Mesendoderm (in vitro differentiated cells): ENCODE data around the gene BCL2L14.

Experiments used
- DNase-seq: peaks from one replicate; pipeline ENCODE4 v3.0.0; 2013
- H2AK5ac ChIP-seq: 2 replicates; pipeline ENCODE4 v1.6.1; 2013; ENCODE audit warnings: low read length, inconsistent platforms
- H2BK120ac ChIP-seq: 2 replicates; pipeline ENCODE4 v1.6.1; 2013; ENCODE audit warnings: low read depth, mild to moderate bottlenecking, low read length, moderate library complexity, mixed read lengths
- H2BK15ac ChIP-seq: replicated peaks from 2 replicates; pipeline ENCODE4 v1.6.1; 2013; ENCODE audit warnings: low read depth, mild to moderate bottlenecking, moderate library complexity
- H2BK5ac ChIP-seq: 2 replicates; pipeline ENCODE4 v1.6.1; 2013; ENCODE audit warnings: low read length, inconsistent platforms
- H3K18ac ChIP-seq: 2 replicates; pipeline ENCODE4 v1.6.1; 2013; ENCODE audit warnings: mild to moderate bottlenecking, low read length, mixed read lengths
- H3K23ac ChIP-seq: one replicate; pipeline ENCODE4 v1.6.1; 2013; ENCODE audit warnings: low read length
- H3K27ac ChIP-seq: 2 replicates; pipeline ENCODE4 v1.5.1; 2013; ENCODE audit warnings: low read depth, mild to moderate bottlenecking, inconsistent platforms, low read length, moderate library complexity
- H3K27me3 ChIP-seq: 2 replicates; pipeline ENCODE4 v1.6.1; 2013; ENCODE audit warnings: low read length, control low read depth, mild to moderate bottlenecking, inconsistent platforms; ENCODE audit not compliant: insufficient read depth, poor library complexity
- H3K36me3 ChIP-seq: 2 replicates; pipeline ENCODE4 v1.6.1; 2013; ENCODE audit warnings: low read length, inconsistent platforms; ENCODE audit not compliant: control insufficient read depth, insufficient read depth
- H3K4ac ChIP-seq: one replicate; pipeline ENCODE4 v1.6.1; 2013; ENCODE audit warnings: low read depth, mild to moderate bottlenecking, low read length, moderate library complexity
- H3K4me1 ChIP-seq: 2 replicates; pipeline ENCODE4 v1.6.1; 2013; ENCODE audit warnings: low read depth, low read length, inconsistent platforms; ENCODE audit not compliant: control insufficient read depth
- H3K4me2 ChIP-seq: 2 replicates; pipeline ENCODE4 v1.6.1; 2013; ENCODE audit warnings: low read length
- H3K4me3 ChIP-seq: 2 replicates; pipeline ENCODE4 v1.5.1; 2013; ENCODE audit warnings: mild to moderate bottlenecking, low read length
- H3K56ac ChIP-seq: one replicate; pipeline ENCODE4 v1.6.1; 2013; ENCODE audit warnings: low read length
- H3K79me1 ChIP-seq: 2 replicates; pipeline ENCODE4 v1.6.1; 2013; ENCODE audit warnings: low read length, inconsistent platforms
- H3K79me2 ChIP-seq: 2 replicates; pipeline ENCODE4 v1.6.1; 2013; ENCODE audit warnings: mild to moderate bottlenecking, low read length; ENCODE audit not compliant: control insufficient read depth, insufficient read depth
- H3K9ac ChIP-seq: 2 replicates; pipeline ENCODE4 v1.6.1; 2013; ENCODE audit warnings: low read length, inconsistent platforms
- H4K5ac ChIP-seq: one replicate; pipeline ENCODE4 v1.6.1; 2013; ENCODE audit warnings: low read length
- H4K8ac ChIP-seq: one replicate; pipeline ENCODE4 v1.6.1; 2013; ENCODE audit warnings: low read depth, mild to moderate bottlenecking, control low read depth, low read length, moderate library complexity
- WGBS: extraction: QIAGEN DNeasy Blood & Tissue Kit; methylation state at CpG from one replicate; pipeline ENCODE4 v1.1.7; 2013; ENCODE audit warnings: low lambda C conversion rate, missing lambda C conversion rate; ENCODE audit not compliant: insufficient coverage; ENCODE audit errors: extremely low coverage; 5-methylcytosine and 5-hydroxymethylcytosine counted together

The BCL2L14 gene

DNA sequence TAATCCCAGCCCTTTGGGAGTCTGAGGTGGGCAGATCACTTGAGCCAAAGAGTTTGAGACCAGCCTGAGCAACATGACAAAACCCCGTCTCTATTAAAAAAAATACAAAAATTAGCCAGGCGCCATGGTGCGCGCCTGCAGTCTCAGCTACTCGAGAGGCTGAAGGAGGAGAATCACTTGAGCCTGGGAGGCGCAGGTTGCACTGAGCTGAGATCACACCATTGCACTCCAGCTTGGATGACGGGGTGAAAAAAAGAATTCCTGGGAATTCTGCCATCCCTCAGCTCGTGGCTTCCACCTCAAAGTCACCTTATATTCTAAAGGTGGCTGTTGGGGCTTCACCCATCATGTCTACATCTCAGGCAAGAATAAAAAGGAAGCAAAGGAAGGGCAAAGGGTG, 12.9 kb downstream of the BCL2L14 start:
- no peaks in the 10 kb centered on the region for H3K79me1 ChIP-seq
- no peak overlapping the region for H4K5ac ChIP-seq
- H2BK120ac ChIP-seq = no peak overlapping the region
- no peak overlapping the region for H2BK5ac ChIP-seq
- H2AK5ac ChIP-seq = no peak overlapping the region
- no peak overlapping the region for H3K4me2 ChIP-seq
- no peaks in the 10 kb centered on the region for H3K27me3 ChIP-seq
- no peak overlapping the region for H3K23ac ChIP-seq
- H3K79me2 ChIP-seq = no peaks in the 10 kb centered on the region
- no peak overlapping the region for H3K4me3 ChIP-seq
- H3K18ac ChIP-seq = no peak overlapping the region
- no peak overlapping the region for H3K56ac ChIP-seq
- H3K27ac ChIP-seq = no peak overlapping the region
- no peaks in the 10 kb centered on the region for H3K36me3 ChIP-seq
- no peak overlapping the region for H4K8ac ChIP-seq
- H2BK15ac ChIP-seq = no peak overlapping the region
- H3K9ac ChIP-seq = no peak overlapping the region
- WGBS = no CpG with 5 or more reads among the region's 8 CpGs
- H3K4ac ChIP-seq = no peak overlapping the region
- peaks cover 12% of the 10 kb centered on the region for H3K4me1 ChIP-seq
- no peak for DNase-seq

DNA sequence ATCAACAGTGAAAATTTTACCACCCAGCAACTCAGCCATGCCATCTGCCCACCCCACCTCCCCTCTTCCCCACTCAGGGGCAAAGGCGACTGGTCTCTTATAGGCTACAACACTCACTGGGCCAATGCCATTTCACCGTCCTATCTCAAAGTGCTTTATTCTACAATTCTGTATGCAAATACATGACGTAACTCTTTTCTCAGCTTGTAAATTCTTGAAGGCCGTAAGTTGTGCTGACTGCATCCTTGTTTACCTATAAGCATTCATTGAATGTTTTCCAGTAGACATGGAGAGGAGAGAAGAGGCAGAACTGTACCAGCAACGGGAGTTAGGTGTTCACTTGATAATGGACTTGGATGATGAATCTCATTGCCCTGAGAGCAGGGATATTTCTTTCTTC, 15.6 kb downstream of the BCL2L14 start:
- no peak overlapping the region for H4K8ac ChIP-seq
- no peak overlapping the region for H3K4me2 ChIP-seq
- no peak overlapping the region for H3K4ac ChIP-seq
- H3K56ac ChIP-seq = peak overlapping the region; percentile 53
- no peak overlapping the region for H2BK15ac ChIP-seq
- no peak overlapping the region for H4K5ac ChIP-seq
- H3K27me3 ChIP-seq = no peaks in the 10 kb centered on the region
- no peaks in the 10 kb centered on the region for H3K79me1 ChIP-seq
- H3K4me3 ChIP-seq = no peak overlapping the region
- H3K4me1 ChIP-seq = peaks cover 12% of the 10 kb centered on the region
- no peak overlapping the region for H3K18ac ChIP-seq
- H2BK120ac ChIP-seq = no peak overlapping the region
- H3K36me3 ChIP-seq = no peaks in the 10 kb centered on the region
- no peak overlapping the region for H3K23ac ChIP-seq
- no peak overlapping the region for H2AK5ac ChIP-seq
- H2BK5ac ChIP-seq = no peak overlapping the region
- WGBS = no CpG with 5 or more reads among the region's 5 CpGs
- DNase-seq = peak; percentile 70
- no peak overlapping the region for H3K27ac ChIP-seq
- no peaks in the 10 kb centered on the region for H3K79me2 ChIP-seq
- H3K9ac ChIP-seq = no peak overlapping the region

DNA sequence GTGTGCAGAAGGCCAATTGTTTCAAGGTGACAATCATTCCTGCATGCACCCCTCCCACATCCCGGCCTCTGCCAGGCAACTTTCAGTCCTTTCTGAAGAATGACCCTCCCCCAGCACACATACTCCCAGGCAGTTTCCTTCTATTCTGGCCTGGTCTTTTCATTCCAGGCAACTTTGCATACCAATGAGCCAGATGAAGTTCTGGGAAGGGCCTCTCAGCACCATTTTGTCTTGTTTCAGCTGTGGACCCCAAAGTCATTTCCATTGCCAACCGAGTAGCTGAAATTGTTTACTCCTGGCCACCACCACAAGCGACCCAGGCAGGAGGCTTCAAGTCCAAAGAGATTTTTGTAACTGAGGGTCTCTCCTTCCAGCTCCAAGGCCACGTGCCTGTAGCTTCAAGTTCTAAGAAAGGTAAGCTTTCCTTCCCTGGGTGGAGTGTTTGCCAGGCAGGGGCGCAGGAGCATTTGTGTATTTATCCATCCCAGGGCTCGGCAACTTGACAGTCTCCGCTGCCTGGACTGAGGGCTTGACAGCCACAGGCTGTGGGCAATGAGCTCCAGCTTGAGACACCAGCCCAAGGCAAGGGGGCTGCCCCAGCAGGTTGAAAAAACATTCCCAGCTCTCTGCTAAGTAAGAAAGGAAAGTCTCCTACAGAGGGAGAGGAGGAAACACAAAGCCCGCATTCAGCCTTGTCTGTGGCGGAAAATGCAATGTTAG, 16.4 kb downstream of the BCL2L14 start:
- peak overlapping the region; percentile 18 for H3K56ac ChIP-seq
- H2BK120ac ChIP-seq = no peak overlapping the region
- no peak overlapping the region for H4K8ac ChIP-seq
- no peaks in the 10 kb centered on the region for H3K36me3 ChIP-seq
- no peaks in the 10 kb centered on the region for H3K79me1 ChIP-seq
- H3K4me1 ChIP-seq = peaks cover 12% of the 10 kb centered on the region
- no peak overlapping the region for H4K5ac ChIP-seq
- H3K27ac ChIP-seq = peak overlapping the region; percentile 26
- H3K4ac ChIP-seq = no peak overlapping the region
- H3K27me3 ChIP-seq = no peaks in the 10 kb centered on the region
- no peak overlapping the region for H2AK5ac ChIP-seq
- H3K79me2 ChIP-seq = no peaks in the 10 kb centered on the region
- H3K18ac ChIP-seq = peak overlapping the region; percentile 21
- peak overlapping the region; percentile 51 for H3K23ac ChIP-seq
- no peak overlapping the region for H3K4me3 ChIP-seq
- no CpG with 5 or more reads among the region's 9 CpGs for WGBS
- H3K9ac ChIP-seq = no peak overlapping the region
- no peak overlapping the region for H2BK15ac ChIP-seq
- no peak overlapping the region for H2BK5ac ChIP-seq
- peak; percentile 81 for DNase-seq
- no peak overlapping the region for H3K4me2 ChIP-seq

DNA sequence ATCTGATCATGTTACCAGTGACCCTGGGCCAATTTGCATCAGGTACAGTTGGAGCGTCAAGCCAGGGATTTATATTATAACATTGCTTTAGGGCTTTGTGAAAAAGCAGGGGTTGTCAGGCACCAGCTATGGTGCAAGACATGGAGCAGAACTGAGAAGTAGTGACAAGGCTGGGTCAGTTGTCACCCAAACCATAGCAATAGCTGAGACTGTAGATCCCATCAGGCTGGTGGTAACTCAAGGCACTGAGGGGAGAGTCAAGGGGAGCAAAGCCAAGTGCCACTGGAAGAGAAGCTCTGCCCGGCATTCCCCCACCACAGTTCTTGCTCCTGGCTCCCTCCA, 16.9 kb downstream of the BCL2L14 start:
- Histone ChIP-seq H3K4ac (no peak overlapping the region), H2BK120ac (no peak overlapping the region), H2BK15ac (no peak overlapping the region), H4K5ac (no peak overlapping the region), H2AK5ac (no peak overlapping the region), H3K36me3 (no peaks in the 10 kb centered on the region), H3K56ac (no peak overlapping the region), H3K79me2 (no peaks in the 10 kb centered on the region), H3K4me2 (no peak overlapping the region), H3K4me3 (no peak overlapping the region), H2BK5ac (no peak overlapping the region), H4K8ac (no peak overlapping the region), H3K4me1 (peaks cover 12% of the 10 kb centered on the region), H3K18ac (no peak overlapping the region), H3K27ac (no peak overlapping the region), H3K9ac (no peak overlapping the region), H3K23ac (peak overlapping the region; percentile 51), H3K79me1 (no peaks in the 10 kb centered on the region), H3K27me3 (no peaks in the 10 kb centered on the region)
- WGBS = no CpG with 5 or more reads among the region's 2 CpGs
- no peak for DNase-seq

DNA sequence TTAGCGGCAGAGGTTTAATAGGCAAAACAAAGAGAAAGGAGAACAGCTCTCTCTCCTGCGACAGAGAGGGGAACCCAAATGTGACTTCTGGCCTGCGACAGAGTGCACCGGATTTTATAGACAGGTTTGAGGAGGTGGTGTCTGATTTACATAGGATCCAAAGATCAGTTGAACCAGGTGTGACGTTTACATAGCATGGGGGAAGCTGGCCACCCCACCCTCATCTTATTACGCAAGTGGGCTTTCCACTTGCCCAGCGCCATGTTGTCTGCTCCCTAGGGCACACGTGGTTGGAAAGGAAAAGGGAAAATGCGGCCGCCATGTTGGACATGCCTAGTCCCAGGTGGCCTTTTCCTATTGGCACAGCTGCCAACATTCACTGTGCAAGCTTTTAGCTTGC, 17.4 kb downstream of the BCL2L14 start:
- Histone ChIP-seq H3K79me2 (no peaks in the 10 kb centered on the region), H2BK120ac (no peak overlapping the region), H3K9ac (no peak overlapping the region), H3K79me1 (no peaks in the 10 kb centered on the region), H3K4me2 (no peak overlapping the region), H3K4ac (no peak overlapping the region), H3K27ac (no peak overlapping the region), H4K8ac (no peak overlapping the region), H3K27me3 (no peaks in the 10 kb centered on the region), H3K23ac (no peak overlapping the region), H2AK5ac (no peak overlapping the region), H4K5ac (no peak overlapping the region), H3K18ac (no peak overlapping the region), H2BK5ac (no peak overlapping the region), H3K4me1 (peaks cover 12% of the 10 kb centered on the region), H3K56ac (no peak overlapping the region), H3K36me3 (no peaks in the 10 kb centered on the region), H3K4me3 (no peak overlapping the region), H2BK15ac (no peak overlapping the region)
- no CpG with 5 or more reads among the region's 10 CpGs for WGBS
- no peak for DNase-seq

DNA sequence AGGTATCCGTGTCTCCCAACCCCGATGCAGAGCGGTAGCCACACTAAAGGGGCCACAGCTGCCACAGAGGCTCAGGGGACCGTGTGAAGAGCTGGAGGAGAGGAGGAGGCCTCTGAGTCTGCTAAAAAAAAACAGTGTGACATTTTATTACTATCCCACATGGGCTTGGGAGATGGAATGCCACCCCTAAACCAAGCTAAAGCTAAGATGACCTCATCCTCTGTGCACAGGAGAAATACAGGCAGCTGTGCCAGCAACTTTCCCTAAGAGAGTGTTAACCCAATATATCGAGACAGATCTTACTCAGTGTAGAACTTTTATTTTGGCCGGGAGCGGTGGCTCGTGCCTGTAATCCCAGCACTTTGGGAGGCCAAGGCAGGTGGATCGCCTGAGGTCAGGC, 18.0 kb downstream of the BCL2L14 start:
- Histone ChIP-seq H3K36me3 (no peaks in the 10 kb centered on the region), H4K8ac (no peak overlapping the region), H3K23ac (no peak overlapping the region), H4K5ac (no peak overlapping the region), H3K4me1 (peaks cover 12% of the 10 kb centered on the region), H3K27me3 (no peaks in the 10 kb centered on the region), H3K79me2 (no peaks in the 10 kb centered on the region), H3K79me1 (no peaks in the 10 kb centered on the region), H3K4ac (no peak overlapping the region), H3K4me2 (no peak overlapping the region), H3K27ac (no peak overlapping the region), H2BK5ac (no peak overlapping the region), H2BK15ac (no peak overlapping the region), H3K9ac (no peak overlapping the region), H3K56ac (no peak overlapping the region), H3K18ac (no peak overlapping the region), H2BK120ac (no peak overlapping the region), H3K4me3 (no peak overlapping the region), H2AK5ac (no peak overlapping the region)
- no peak for DNase-seq
- WGBS = no CpG with 5 or more reads among the region's 9 CpGs
